HG02840 (cell line): ENCODE measurements around the gene BOC.
A peak's percentile ranks its signal among the peaks of the same experiment; 100 is the strongest.

ENCODE experiments used
- ATAC-seq: cut with Tn5 transposase; IDR thresholded peaks from one replicate; pipeline ENCODE4 v1.9.1; 2021; ENCODE audit warnings: mild to moderate bottlenecking, moderate library complexity, moderate number of reproducible peaks; ENCODE audit not compliant: unreplicated experiment, low FRiP score

BOC gene

DNA sequence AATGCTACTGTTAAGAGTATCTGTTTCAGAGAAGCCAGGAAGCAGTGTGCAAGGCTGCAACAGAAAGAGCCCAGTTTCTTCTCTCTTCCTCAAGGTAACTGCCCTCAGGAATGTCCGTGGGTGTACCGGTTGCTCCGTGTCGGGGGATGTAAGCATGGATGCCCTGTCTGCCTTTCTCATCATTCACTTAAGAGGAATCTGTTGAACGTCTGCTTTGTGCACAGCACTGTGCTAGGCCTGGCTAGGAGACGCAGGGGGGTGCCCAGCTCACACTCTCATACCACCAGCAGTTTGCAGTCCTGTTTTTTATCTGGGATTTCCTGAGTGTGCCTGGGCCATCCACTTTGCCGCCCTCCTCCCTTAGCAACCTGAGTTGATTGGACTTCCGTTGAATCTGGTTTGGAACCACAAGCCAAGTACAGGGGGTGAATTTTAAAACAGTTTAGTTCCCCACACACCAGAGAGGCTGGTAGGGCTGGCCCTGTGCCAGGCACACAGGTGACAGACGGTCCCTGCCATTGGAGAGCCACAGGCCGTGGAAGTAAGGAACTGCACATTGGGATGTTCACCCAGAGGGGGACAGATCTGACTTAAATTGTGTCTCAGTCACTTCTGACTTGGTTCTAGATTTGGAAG lies 11.2 kb downstream of the BOC start:
- no peak for ATAC-seq

DNA sequence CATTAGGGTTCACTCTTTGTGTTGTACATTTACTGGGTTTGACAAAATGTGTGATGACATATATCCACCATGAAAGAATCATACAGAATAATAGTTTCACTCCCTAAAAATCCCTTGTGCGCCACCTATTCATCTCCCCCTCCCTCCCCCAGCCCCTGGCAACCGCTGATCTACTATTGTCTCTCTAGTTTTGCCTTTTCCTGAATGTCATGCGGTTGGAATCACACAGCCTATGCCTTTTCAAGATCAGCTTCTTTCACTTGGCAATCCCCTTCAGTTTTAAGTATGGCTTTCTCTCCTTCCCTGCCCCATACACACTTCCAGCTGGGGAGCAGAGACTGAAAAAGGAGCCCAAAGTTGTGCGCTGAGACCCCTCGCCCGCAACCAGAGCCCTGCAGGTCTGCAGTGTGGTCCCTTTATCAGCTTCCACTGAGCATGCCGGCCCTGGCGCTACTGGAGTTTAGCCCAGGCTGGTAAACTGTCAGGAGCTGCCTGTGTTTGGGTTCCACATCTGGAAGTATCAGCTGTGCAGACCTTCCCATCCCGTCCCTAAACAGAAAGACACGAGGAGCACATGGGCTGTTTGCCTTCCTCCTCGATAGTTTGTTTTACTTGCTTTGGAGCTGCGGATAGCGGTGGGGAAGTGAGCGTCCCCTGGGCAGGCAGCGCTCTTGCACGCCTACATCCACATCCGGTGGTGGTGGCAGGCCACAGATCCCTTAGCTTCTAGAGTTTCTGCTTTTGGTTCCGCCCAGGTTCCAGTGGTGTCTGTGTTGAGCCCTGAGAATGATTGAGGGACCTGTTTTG lies 12.3 kb downstream of the BOC start:
- peak; percentile 60 for ATAC-seq

DNA sequence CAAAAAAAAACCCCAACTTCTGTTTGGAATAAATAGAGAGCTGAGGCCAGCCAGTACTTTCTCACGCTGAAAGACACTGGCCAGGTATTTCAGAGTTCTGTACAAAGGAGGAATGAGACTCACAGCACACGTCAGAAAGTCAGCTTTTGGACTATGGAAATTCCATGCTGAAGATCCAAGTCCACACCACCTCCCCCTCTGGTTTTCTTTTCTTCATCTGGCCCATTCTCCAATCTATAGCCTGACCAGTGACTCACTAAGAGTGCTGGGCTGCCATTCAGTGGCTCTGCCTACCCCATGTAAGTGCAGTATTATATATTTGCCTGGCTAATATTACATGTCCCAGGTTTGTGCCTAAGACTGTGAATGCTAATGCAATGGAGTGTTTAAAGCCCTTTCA lies 13.9 kb downstream of the BOC start:
- ATAC-seq, result no peak

DNA sequence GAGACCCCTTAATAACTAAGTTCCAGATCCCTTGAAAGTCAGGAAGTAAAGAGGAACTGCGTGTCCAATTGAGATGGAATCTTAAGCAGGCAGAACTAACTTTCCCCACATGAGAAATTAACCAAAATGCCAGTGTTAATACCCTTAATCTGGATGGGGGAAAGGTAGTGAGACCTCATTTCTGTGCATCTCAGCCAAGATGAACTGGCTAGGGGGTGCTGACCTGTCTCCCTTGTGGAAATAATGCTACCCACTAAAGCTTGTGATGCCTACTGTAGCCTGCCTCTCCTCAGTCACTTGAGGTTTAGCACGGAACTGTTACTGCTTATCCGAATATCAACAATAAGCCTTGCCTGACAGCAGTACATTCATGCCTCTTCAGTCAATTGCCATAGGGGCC lies 15.1 kb downstream of the BOC start:
- ATAC-seq, result no peak

DNA sequence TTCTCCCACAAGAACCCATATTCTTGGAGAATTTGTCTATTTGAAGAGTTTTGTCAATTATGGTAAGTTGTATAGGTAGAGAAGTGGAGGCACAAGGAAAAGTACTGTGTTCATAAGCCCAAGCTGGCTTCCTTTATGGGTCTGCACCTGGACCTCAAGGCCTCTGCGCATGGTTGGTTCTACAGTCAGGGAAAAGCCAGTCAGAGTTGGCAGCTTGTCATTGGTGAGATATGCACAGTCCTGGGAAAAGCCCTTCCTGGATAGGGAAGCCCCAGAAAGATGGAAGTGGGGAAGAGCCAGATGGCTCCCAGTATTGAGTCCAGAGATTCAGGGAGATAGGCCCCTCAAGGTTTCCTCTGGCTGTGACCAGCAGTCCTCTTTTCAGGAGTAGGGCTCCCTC lies 15.8 kb downstream of the BOC start:
- no peak for ATAC-seq

DNA sequence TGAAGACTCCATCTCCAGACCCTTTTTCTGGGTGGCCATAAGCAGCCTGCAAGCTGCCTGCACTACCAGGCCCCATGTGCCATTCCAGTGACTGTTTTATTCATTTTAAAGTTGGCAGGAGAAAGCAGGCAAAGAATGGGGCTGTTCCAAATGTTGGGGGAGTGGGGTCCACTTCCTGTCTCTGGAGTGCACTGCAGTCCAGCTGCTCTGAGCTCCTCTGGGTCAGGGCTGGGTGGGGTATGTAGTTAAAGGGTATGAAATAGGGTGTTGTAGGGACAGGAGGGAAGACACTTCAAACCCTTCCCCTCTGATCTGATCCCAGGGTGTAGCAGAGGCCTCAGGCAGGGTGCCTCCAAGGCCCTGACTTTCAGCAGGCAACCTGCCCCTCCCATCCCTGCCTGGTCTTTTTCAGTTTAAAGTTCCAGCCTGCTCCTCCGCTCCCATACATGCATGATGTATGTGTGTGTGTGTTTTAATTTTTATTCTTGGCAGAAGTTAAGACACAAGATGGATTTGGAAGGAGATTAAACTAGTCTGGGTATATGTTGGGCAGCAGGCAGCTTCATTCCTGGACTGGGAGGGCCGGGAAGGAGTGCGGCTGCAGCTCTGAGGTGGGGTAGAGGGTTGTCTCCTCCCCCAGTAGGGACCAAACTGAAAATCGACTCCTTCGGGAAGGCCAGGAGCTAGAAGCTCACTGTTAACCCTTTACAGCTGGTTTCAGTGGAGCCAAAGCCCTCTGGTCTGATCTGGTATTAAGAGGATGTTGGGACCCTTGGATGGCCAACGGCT lies 17.3 kb downstream of the BOC start:
- ATAC-seq, result no peak

DNA sequence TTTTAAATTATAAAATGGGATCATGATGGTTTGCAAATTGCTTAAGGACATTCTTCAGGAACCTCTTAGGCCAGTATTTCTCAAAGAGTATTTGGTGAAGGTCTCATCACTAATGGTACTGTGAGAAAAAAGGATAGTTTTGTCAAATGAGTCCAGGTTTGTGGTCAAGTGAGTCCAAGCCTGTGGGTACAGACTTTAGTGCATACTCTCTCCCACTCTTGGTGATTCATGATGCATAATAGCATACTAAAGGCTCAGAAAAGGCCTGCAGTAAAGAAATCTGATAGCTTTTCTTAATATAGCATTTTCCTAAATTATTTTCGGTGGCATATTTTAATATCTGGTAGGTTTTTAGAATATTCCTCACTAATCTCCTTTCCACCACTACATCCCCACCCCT lies 20.0 kb downstream of the BOC start:
- no peak for ATAC-seq

GRCh38 chr3:113231827-113232253 lies 20.5 kb downstream of the BOC start:
- ATAC-seq, result no peak

DNA sequence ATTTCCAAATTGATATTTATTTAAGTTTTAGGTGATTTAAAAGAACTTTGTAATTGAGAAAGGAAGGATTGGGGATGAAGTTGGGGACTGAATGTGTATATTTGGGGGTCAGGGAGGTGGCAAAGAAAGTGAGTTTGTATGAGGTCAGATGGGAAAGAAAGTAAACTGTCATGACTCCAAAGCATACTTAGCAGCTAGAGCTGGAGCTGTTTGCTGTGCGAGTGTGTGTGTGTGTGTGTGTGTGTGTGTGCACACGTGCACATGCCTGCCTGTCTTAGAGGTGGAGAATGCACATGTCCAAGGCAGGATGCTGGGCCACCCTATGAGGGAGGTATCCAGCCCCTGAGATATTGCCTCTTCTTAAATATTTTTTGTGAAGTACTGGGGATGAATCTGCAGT lies 21.0 kb downstream of the BOC start:
- ATAC-seq, result no peak

DNA sequence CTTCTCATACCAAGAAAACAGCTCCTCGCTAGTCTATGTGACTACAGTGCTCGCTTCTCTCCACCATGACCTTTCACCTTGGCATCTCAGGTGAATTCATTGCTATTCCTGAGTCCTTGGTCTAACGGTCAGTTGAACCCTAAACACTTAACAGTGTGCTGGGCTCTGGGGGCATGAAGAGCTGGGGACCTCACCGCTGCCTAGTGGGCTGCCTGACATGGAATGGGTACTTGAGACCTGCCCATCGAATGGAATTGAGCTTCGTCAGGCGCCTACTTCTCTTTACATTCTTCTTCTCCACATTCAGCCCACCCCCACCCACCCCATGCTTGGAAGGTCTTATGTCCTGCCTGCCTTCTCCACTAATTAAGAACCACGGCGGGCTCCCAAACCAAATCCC lies 22.1 kb downstream of the BOC start:
- ATAC-seq, result no peak

GRCh38 chr3:113234028-113234427 lies 22.7 kb downstream of the BOC start:
- ATAC-seq, result no peak

DNA sequence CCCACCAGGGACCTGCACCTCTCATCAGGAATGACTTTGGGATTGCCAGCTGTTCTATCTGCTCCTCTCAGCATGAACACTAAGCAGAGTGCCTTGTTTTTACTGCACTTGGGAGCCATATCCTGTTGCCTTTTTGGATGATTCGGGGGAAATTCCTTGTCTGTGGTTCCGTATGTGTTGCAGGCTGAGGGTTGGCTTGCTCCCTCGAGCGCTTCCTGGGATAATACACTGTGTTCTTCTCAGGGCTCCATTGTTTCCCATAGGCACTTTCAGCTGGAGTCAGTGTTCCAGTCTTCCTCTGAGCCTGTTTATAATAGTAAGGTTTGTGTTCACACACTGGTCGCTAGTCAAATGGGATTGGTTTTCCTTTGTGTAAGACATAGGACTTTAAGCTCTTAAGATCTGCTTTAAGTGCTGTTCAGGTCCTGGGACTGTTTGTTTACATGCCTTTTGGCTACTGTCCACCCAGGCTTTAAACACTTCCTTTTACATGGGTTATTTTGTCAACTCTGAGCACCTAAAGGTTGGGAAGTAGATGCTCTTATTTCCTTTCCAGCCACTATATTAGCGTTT lies 23.4 kb downstream of the BOC start:
- ATAC-seq, result no peak

GRCh38 chr3:113238503-113238902 lies 27.1 kb downstream of the BOC start:
- ATAC-seq, result no peak

- ATAC-seq, result no peak
Observed at GRCh38 chr3:113240841-113241240, 29.5 kb downstream of the BOC start.

GRCh38 chr3:113241292-113242095 lies 30.1 kb downstream of the BOC start:
- no peak for ATAC-seq

DNA sequence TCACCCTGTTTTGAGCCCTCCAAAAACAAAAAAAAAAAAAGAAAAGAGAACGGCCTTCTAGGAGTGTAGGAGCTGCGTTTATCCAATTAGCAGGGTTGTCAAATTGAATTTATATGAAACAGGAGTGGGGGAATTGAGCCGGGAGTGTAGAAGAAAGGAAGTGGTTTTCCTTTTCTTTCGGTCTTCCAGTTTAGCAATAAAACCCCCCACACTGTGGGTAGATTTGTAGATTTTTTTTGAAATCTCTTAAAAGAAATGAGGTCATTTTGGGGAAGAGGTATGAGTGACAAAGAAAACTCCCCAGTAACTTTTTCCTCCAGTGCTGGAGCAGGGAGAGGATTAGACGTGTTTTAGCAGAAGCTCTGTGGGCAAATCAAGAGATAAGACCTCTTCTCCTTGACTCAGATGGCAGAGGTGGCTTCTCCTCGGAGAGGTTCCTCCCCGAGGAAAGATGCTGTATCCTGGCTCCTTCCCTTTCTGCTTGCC lies 30.8 kb downstream of the BOC start:
- no peak for ATAC-seq

DNA sequence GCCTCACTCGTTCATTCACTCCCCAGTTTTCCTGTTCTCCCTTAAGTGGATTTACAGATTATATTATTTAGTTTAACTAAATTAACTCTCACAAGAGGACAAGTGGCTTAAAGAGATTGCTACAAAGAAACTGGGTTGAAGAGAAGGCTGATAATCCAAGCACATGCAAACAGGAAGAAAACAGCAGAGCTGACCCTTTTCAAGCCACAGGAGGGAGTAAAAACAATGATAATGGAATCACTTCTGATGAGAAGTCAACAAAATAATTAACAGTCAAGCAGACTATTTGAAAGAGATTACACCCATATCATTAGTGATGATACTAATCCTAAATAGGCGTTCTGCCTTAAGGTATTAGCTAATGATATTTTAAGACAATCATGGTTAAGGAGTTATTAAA lies 31.7 kb downstream of the BOC start:
- ATAC-seq, result no peak

DNA sequence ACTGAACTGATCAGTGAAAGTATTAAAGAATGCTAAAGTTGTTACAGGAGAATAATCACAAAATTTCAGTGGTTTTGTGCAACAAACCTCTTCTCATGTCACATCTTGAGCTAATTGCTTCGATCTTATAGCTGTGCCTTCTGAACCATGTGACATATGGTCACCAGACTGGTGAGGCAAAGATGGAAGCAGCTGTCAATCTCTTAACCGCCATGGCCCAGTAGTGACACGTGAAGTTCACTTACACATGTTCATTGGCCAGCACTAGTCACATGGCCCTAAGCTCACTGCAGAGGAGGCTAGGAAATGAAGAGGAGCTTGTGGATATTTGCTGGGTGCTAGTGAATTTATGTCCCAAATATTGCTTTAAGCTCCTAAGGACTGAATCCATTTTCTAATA lies 32.5 kb downstream of the BOC start:
- no peak for ATAC-seq

DNA sequence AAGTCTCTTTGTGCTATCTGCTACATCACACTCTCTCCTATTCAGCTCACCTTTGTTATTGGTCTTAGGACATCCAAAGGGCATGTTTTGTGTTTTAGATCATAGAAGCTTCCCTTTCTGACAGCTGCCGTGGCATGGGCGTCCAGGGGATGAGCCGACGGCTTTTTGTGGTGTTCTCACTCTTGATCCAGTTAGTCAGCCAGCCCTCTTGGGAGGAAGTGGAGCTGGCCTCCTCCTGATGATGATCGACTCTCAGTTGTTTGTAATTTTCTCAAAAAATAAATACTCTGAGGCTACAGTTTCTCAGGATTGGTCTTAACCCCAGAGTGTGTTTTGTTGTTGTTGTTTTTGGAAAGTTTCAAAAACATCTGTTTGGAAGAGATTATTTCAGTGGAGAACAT lies 34.4 kb downstream of the BOC start:
- no peak for ATAC-seq

GRCh38 chr3:113247068-113247467 lies 35.7 kb downstream of the BOC start:
- no peak for ATAC-seq
